ENCODE data around the gene ABCA3.

Gene ABCA3

GRCh38 chr16:2384426-2384825 is 43.9 kb upstream of the ABCA3 start:
- DNase-seq (ENCODE audit: low read depth) = no peak
- H3K4me3 ChIP-seq (ENCODE audit: control insufficient read depth, low read depth, low read length) = no peak overlapping the region
- TF ChIP-seq, protein P1, sequence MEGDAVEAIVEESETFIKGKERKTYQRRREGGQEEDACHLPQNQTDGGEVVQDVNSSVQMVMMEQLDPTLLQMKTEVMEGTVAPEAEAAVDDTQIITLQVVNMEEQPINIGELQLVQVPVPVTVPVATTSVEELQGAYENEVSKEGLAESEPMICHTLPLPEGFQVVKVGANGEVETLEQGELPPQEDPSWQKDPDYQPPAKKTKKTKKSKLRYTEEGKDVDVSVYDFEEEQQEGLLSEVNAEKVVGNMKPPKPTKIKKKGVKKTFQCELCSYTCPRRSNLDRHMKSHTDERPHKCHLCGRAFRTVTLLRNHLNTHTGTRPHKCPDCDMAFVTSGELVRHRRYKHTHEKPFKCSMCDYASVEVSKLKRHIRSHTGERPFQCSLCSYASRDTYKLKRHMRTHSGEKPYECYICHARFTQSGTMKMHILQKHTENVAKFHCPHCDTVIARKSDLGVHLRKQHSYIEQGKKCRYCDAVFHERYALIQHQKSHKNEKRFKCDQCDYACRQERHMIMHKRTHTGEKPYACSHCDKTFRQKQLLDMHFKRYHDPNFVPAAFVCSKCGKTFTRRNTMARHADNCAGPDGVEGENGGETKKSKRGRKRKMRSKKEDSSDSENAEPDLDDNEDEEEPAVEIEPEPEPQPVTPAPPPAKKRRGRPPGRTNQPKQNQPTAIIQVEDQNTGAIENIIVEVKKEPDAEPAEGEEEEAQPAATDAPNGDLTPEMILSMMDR (conservative IDR thresholded peaks at IDR 0.05; ENCODE audit: control insufficient read depth, insufficient read depth, low read depth, low read length) = no peak

GRCh38 chr16:2383501-2383900 is 43.0 kb upstream of the ABCA3 start:
- no peak for DNase-seq (ENCODE audit: low read depth)
- no peak overlapping the region for H3K4me3 ChIP-seq (ENCODE audit: control insufficient read depth, low read depth, low read length)
- TF ChIP-seq, protein P1 (conservative IDR thresholded peaks at IDR 0.05; ENCODE audit: control insufficient read depth, insufficient read depth, low read depth, low read length) = no peak

DNA sequence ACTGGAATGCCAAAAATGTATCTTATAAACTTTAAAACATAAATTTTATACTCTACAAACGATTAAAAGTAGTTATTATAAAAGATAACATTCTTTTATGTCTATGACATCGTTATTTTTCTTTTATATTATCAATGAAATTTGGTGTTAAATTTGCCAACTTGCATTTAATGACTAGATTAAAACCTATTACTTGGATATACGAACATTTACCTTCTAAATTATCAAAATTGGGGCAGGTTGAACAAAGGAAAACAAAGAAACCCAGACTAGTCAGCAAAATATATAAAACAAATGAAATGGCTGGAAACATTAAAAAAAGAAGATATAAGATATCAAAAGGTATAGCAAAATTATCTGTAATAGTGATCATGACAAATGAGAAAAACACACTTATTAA is 34.1 kb upstream of the ABCA3 start:
- TF ChIP-seq, protein P1 (conservative IDR thresholded peaks at IDR 0.05; ENCODE audit: control insufficient read depth, insufficient read depth, low read depth, low read length) = no peak
- DNase-seq (ENCODE audit: low read depth) = no peak
- no peak overlapping the region for H3K4me3 ChIP-seq (ENCODE audit: control insufficient read depth, low read depth, low read length)

GRCh38 chr16:2373176-2373575 is 32.6 kb upstream of the ABCA3 start:
- DNase-seq (ENCODE audit: low read depth) = no peak
- TF ChIP-seq, protein P1 (conservative IDR thresholded peaks at IDR 0.05; ENCODE audit: control insufficient read depth, insufficient read depth, low read depth, low read length) = no peak
- H3K4me3 ChIP-seq (ENCODE audit: control insufficient read depth, low read depth, low read length) = no peak overlapping the region

- TF ChIP-seq, protein P1 (conservative IDR thresholded peaks at IDR 0.05; ENCODE audit: control insufficient read depth, insufficient read depth, low read depth, low read length) = no peak
- H3K4me3 ChIP-seq (ENCODE audit: control insufficient read depth, low read depth, low read length) = no peak overlapping the region
- DNase-seq (ENCODE audit: low read depth) = no peak
Measured at GRCh38 chr16:2372684-2373083, 32.2 kb upstream of the ABCA3 start.

GRCh38 chr16:2371421-2371820 is 30.9 kb upstream of the ABCA3 start:
- TF ChIP-seq, protein P1 (conservative IDR thresholded peaks at IDR 0.05; ENCODE audit: control insufficient read depth, insufficient read depth, low read depth, low read length) = no peak
- DNase-seq (ENCODE audit: low read depth) = no peak
- H3K4me3 ChIP-seq (ENCODE audit: control insufficient read depth, low read depth, low read length) = no peak overlapping the region

GRCh38 chr16:2370721-2371120 is 30.2 kb upstream of the ABCA3 start:
- no peak for DNase-seq (ENCODE audit: low read depth)
- TF ChIP-seq, protein P1 (conservative IDR thresholded peaks at IDR 0.05; ENCODE audit: control insufficient read depth, insufficient read depth, low read depth, low read length) = no peak
- H3K4me3 ChIP-seq (ENCODE audit: control insufficient read depth, low read depth, low read length) = no peak overlapping the region
